GM21381 (cell line): ENCODE data around the gene FBN3.
"Not testable (repeated sequence)": the region's sequence is repeated elsewhere in the genome, so short reads cannot be mapped to it uniquely, and the experiment has no call there.

Experiments
- ATAC-seq: cut with Tn5 transposase; IDR thresholded peaks from one replicate; pipeline ENCODE4 v1.9.1; 2021; ENCODE audit warnings: mild to moderate bottlenecking, moderate library complexity; ENCODE audit not compliant: unreplicated experiment

The FBN3 gene

DNA sequence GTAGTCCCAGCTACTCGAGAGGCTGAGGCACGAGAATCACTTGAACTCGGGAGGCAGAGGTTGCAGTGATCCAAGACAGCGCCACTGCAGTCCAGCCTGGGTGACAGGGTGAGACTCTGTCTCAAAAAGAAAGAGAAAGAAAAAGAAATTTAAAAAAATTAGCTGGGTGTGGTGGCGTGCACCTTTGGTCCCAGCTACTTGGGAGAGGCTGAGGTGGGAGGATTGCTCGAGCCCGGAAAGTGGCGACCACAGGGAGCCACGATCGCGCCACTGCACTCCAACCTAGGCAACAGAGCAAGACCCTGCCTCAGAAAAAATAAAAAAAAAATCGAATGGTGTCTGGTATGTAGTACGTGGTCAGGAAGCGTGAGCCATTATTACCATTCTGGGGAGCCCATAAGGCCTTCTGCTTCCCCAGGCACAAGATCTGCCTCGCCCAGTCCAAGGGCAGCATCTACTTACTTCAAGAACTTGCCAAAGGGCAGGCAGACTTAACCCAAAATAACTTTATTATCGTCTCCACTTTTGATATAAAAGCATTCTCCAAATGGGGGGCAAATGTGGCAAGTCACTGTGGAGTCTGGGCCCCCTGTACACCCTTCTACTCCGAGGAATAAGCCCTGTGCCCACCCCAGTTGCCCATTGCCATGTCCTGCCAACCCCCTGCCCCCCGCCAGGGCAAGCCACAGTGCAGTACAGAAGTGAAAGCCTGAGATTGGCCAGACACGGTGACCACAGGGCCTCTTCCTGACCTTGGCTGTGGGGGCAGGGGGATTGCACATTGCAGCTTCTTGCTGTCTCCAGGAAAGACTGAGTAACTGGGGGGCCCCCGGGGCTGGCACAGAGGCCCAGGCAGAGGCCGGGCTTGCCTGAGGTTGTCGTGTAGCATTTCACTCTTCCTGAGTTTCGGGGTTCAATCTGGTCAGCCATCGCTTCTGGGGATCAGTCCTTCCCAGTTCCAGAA lies 84.2 kb downstream of the FBN3 start:
- no peak for ATAC-seq

DNA sequence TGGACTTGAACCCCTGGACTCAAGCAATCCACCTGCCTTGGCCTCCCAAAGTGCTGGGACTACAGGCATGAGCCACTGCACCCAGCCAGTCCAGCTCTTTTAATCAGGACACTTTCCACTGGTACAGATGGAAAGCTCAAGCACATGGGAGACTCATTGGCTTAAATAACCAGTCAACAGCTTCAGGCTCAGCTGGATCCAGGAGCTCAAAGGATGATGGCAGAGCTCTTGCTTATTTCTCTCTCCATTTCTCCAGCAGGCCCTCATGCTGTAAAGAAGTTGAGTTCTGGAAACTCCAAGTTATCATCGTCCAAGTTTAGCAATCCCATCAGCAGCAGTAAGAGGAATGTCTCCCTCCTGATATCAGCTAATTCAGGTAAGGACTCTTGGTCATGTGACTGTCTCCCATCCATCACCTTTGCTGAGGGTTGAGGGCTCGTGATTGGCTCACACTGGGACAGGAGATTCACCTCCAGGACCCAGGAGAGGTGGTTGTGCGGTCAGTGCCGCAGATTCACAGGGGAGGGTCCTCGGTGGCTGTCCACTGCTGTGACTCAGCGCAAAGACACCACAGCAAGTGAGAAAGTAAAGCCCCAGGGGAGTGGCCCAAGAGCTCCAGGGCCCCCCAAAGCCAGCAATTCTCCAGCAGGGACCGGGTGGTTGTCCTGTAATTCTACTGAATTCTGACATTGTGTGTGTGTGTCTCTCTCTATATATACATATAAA lies 91.7 kb downstream of the FBN3 start:
- no peak for ATAC-seq

DNA sequence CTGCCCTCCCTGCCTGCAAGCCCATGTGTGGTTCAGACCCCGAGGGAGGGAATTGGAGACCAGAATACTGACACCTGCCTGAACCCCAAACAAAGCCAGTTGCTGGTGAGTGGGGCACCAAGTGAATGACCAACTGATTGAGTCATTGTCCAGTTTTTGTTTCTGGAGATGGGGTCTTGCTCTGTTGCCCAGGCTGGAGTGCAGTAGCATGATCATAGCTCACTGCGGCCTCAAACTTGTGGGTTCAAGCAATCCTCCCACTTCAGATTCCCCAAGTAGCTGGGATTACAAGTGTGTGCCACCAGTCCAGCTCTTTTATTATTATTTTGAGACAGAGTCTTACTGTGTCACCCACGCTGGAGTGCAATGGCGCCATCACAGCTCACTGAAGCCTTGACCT lies 92.9 kb downstream of the FBN3 start:
- no peak for ATAC-seq

DNA sequence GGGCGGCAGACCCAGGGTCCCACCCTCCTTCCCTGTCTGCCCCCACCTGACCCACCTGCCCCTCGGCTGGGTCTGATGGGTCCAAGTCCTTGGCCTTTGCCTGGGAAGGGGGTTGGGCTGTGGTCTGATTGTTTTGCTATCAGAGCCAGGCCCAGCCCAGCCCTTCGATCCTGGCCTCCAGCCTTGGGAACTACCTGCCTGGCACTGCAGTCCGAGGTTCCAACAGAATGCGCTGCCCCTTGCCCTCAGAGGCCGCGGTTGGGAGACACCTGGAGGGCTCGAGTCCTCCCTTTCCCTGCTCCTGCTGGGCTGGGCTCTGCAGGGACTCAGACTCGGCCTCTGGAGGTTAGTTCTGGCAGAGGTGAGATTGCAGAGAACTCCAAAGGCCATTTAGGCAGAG lies 95.2 kb downstream of the FBN3 start:
- ATAC-seq = no peak

DNA sequence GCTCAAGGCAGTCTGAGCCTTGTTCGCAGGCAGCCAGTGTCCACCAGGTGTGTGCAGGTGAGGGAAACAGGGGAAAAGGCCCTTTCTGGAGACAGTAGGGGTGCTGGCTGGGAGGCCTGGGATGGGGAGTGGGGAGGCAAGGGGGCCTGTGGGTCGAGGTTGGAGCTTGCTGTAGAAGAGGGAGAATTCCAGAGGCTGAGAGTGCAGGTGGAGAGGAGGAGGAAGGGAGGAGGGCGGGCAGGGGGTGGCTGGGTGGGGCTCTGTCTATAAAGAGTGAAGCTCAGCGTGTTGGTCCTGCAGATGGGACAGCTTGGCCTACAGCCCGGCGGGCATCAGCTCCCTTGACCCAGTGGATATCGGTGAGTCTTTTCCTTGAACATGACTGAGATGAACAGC lies 96.9 kb downstream of the FBN3 start, which contains the start of gene CCL25:
CCL25 (plus strand) TSS at position 297 of the 396 bp plus-strand sequence. CDS start 290 bp downstream, outside the sequence.
- ATAC-seq = no peak

DNA sequence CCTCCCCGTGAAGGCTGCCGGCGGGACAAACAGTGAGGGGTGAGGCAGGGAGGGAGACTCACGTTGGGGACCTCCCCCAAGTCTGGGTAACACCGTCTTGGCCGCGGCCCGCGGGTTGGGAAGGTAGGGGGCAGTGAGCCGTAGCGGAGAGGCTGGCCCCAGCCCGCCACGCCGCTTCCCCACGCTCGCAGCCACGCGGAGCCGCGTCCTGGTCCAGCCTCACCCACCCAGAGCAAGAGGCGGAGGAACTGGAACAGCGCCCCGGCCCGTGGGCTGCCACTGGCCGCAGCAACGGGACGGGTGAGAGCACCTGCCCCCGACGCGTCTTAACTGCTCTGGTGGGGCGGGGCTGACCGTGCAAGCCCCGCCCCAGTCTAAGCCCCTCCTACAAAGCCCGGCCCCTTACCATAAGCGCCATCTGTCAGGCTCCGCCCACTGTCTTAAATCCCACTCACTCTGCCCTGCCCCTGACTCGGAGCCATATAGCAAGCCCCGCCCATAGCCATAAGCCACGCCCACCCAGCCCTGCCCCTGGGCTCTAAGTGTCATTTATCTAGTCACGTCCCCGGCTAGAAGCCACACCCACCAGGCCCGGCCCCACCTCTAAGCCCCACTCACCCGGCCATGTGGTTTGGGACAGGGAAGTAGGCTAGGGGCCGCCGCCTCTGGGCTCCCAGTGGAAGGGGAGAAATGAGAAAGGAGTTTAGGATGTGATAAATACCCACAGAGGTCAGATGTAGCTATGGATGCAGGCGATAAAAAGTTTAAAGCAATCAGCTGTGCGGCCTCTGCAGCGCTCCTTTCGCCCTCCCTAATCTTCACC lies 98.9 kb downstream of the FBN3 start:
- ATAC-seq = peak; percentile 77

DNA sequence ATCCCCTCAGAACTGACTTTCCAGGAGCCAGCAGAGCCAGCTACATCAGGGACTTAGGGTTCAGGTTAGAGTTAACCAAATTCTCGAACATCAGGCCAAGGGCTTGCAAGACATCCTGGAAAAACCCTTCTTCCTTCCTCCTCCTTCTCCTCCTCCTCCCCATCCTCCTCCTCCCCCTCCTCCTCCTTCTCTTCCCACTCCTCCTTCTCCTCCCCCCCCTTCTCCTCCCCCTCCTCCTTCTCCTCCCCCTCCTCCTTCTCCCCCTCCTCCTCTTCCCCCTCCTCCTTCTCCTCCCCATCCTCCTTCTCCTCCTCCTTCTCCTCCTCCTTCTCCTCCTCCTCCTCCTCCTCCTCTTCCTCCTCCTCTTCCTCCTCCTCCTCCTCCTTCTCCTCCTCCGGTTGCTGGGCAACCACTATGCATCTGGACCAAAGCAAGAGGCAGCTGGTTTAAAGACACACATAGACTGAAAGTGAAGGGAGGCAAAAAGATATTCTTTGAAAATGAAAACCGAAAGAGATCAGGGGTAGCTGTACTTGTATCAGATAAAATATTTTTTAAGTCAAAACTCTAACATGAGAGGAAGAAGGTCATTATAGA lies 102.7 kb downstream of the FBN3 start:
- no peak for ATAC-seq

DNA sequence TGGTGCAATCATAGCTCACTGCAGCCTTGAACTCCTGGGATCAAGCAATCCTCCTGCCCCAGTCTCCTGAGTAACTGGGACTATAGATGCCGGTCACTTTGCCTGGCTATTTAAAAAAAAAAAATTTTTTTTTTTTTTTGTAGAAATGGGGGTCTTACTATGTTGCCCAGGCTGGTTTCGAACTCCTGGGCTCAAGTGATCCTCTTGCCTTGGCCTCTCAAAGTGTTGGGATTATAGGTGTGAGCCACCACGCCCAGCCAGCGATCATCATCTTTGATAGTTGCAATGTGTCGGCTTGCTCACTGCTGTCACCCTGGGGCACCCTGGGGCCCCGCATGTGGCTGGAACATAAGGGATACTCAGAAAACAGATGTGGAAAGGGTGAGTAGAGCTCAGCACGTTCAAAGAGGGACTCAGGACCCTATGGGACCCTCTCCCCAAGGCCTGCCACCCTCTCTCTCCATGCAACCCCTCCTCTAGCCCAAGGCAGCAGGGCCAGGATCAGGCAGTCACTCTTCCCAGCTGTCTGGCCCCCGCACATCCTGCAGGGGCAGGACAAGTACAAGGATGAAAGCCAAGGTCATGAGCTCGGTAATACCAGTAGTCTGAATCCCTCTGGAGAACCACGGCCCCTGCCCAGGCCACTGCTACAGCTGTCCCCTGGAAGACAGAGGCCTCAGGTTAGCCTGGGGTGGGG lies 103.4 kb downstream of the FBN3 start:
- no peak for ATAC-seq

DNA sequence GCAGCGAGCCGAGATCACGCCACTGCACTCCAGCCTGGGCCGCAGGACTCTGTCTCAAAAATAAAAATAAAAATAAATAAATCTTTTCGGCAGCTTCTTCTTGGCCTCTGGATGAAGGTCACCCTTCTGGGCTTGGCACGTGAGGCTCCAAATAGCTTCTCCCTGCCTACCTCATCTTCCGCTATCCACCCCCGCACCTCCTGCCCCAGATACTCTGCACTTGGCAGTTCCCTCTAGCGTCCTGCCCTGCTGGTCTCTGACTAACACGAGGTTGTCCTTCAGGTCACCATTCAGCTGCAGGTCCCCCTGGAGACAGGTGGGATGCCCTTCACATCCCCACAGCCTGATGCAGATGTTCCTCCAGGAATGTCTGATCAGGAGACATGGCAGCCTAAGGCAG lies 105.4 kb downstream of the FBN3 start:
- ATAC-seq = no peak

DNA sequence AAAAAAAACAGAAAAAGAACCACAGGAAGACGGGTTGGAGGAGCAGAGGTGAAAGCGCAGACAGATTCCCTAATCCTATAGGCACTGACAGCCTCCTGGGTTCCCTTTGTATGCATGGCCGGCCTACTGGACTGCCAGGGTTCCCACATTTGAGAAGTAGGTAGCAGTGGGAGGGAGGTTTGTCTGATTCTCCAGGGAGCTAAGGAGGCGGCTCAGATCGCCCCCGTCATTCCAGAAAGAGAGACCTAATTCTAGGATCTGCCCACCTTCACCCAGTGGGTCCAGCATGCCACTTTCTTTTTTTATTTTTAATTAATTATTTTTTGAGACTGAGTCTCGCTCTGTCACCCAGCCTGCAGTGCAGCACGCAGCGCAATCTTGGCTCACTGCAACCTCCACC lies 106.5 kb downstream of the FBN3 start:
- no peak for ATAC-seq

DNA sequence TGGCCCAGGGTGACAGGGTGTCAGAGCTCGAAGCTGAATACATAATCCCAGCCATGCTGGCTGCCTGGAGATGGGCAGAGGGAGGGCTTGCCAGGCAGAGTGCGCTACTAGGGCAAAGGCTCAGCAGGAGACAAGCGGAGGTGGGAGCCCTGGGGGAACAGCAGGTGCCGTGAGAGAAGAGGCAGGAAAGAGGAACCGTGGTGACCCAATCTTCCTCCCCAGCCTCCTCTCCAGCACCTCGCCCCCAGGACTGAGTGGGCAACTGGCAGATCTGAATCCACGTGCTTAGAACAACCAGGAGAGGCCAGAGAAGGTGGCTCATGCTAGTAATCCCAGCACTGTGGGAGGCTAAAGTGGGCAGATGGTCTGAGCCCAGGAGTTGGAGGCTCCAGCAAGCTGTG lies 107.9 kb downstream of the FBN3 start:
- no peak for ATAC-seq

DNA sequence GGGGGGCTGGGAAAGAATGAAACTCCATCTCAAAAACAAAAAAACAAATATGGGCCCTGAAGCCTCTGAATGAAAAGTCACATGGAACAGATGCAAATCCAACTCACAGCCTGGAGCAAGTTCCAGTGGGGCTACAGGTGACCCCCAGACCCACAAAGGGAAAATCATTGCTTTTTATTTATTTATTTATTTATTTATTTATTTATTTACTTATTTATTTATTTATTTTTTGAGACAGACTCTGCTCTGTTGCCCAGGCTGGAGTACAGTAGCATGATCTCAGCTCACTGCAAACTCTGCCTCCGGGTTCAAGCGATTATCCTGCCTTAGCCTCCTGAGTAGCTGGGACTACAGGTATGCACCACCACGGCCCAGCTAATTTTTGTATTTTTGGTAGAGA lies 110.2 kb downstream of the FBN3 start:
- ATAC-seq = no peak

DNA sequence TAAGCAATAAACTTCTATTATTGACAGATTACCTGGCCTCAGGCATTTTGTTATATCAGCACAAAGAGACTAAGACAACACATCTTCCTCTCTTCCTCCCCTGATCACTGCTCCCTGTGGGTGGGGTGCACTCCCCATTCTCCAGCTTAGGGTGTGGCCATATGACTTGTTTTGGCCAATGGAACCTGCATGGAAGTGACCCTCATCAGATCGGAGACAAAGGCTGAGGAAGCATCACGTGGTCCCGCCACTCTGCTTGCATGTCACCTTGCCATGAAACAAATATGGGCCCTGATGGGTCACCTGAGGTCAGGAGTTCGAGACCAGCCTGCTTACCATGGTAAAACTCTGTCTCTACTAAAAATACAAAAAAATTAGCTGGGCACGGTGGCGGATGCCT lies 110.6 kb downstream of the FBN3 start:
- ATAC-seq = no peak

DNA sequence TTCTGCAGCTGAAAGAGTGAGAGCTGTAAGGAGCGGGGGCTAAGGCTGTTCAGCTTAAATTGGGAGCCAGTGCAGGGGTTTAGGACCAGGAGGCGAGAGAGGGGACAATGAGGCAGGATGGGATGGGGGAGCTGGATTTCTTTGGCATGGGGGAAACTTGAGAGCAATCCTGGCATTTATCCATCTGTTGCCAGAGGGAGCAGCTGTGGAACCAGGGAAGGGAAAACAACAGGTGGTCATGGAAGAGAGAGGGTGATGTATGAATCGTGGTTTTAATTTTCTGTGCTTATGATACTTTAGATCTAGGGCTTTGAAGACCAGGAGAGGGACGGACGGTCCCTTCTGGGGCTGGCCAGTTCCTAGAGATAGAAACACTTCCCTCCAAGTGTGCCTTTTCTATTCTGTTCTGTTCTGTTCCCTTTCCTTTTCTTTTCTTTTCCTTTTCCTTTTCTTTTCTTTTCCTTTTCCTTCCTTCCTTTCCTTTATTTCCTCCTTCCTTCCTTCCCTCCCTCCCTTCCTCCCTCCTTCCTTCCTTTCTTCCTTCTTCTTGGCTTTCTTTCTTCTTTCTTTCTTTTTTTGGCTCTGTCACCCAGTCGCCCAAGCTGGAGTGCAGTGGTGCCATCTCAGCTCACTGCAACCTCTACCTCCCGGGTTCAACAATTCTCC lies 112.8 kb downstream of the FBN3 start:
- ATAC-seq = no peak

DNA sequence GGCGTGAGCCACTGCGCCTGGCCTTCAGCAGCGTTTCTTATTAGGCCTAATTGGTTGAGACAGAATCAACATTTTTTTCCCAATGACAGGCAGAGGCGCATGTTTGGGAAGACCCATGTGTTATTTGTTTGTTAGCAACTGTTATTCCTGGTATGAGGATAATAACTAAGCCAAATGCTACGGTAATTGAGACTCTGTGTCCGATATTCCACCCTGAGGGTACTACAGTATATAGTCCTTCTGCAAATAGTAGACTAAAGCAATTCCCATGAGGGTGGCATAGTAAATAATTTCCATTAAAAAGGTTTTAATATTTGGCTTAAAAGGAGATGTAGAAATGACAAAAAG lies 115.2 kb downstream of the FBN3 start:
- no peak for ATAC-seq

DNA sequence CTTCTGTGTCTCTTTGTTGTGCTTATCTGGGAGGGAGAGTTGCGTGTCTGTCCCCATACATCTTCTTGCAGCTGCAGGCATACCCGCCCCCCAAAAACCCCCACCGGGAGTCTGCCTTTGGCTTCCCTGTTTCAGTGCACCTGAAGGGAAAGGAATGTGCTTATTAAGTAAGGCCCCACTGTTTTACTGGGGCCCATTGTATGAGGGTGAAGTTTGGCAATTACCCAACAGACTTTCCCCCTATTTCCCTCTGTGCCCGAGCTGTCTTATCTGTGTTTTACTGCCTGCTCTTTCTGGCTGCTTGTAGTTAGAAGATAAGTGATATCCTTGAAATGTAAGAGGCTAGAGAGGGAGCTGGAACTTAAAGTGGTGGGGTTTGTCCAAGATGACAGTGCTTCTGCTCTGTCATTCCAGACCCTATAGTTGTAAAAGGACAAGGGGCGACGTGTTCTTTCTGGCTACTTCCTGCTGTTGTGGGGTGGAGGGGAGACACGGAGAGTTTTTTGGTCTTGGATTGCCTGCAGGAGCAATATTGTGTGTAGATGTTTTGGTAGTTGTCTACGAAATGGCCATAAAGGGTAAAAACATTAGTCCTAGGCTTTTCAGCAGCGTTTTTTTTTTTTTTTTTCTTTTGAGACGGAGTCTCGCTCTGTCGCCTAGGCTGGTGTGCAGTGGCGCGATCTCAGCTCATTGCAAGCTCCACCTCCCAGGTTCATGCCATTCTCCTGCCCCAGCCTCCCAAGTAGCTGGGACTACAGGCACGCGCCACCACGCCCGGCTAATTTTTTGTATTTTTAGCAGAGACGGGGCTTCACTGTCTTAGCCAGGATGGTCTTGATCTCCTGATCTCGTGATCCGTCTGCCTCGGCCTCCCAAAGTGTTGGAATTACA lies 115.9 kb downstream of the FBN3 start:
- ATAC-seq = not testable (repeated sequence)

DNA sequence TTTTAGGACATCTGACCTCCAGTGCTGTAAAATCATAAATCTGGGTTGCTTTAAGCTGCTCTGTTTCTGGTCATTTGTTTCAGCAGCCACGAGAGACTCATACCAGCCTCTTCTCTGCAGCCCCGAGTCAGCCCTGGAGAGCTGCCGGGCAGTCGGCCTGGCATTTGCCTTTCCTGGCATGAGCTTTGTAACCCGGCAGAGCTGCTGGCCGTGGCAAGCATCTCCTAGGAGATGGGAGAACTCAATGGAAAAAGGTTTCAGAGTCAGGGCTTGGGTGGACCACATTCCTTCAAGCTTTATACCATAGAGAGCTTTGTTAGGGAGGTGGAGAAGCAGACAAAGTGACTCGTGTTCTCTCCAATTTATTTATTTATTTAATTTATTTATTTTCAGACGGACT lies 118.4 kb downstream of the FBN3 start:
- ATAC-seq = no peak

DNA sequence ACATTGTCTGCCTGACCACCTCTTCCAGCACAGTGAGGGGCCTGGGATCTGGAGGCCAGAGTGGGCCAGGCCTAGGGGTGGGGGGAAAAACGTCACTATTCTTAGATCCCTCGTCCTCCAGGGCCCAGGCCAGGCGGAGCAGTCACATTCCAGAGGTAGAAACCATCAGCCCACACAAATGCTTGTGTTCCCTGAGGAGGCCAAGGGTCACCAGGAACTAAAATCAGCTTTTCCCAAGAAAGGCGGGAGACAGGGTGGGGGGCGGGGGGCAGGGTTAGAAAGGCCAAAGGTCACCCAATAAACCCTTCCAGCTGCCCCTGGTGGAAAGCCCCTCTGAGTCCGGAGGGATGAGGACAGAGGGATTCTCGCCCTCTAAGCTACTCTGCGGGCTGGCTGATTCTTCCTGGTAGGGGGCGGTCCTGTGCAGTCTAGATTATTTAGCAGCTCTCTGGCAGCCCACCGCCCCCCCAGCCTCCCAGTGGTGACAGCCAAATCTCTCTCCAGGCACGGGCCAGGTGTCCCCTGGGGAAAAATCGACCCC lies 120.4 kb downstream of the FBN3 start:
- no peak for ATAC-seq
